Endodermal cell (in vitro differentiated cells): ENCODE data around the gene TBCK. TPM values are rescaled to one million over a fixed set of nuclear protein-coding genes. Genes with fewer than 3 reads are reported as not detected.

Experiments
- DNase-seq: peaks from one replicate; pipeline ENCODE4 v3.0.0-alpha.2; 2017
- H3K27ac ChIP-seq: 2 replicates; pipeline ENCODE4 v1.5.1; 2013; ENCODE audit warnings: mild to moderate bottlenecking, low read depth, low read length, moderate library complexity
- H3K27me3 ChIP-seq: 2 replicates; pipeline ENCODE4 v1.6.1; 2013; ENCODE audit warnings: mild to moderate bottlenecking, low read length, moderate library complexity; ENCODE audit not compliant: insufficient read depth, control insufficient read depth, poor library complexity, severe bottlenecking
- H3K36me3 ChIP-seq: 2 replicates; pipeline ENCODE4 v1.7.0; 2013; ENCODE audit warnings: mild to moderate bottlenecking, low read length, moderate library complexity; ENCODE audit not compliant: control insufficient read depth, insufficient read depth
- H3K4me1 ChIP-seq: one replicate; pipeline ENCODE4 v1.7.0; 2013; ENCODE audit warnings: low read length; ENCODE audit not compliant: control insufficient read depth, insufficient read depth
- H3K4me3 ChIP-seq: 2 replicates; pipeline ENCODE4 v1.5.1; 2013; ENCODE audit warnings: mild to moderate bottlenecking, low read length, moderate library complexity
- H3K9ac ChIP-seq: 2 replicates; pipeline ENCODE4 v1.6.1; 2013; ENCODE audit warnings: mild to moderate bottlenecking, low read length, moderate library complexity; ENCODE audit not compliant: poor library complexity, severe bottlenecking; ENCODE audit errors: extremely low read depth
- H3K9me3 ChIP-seq: 2 replicates; pipeline ENCODE4 v1.6.1; 2013; ENCODE audit warnings: mild to moderate bottlenecking, low read length, moderate library complexity; ENCODE audit not compliant: control insufficient read depth
- H3K27ac Mint-ChIP-seq: 2 replicates; pipeline ENCODE4 v1.8.0; 2020; ENCODE audit warnings: mixed read lengths
- H3K27me3 Mint-ChIP-seq: 2 replicates; pipeline ENCODE4 v1.8.0; 2021; ENCODE audit warnings: mild to moderate bottlenecking, mixed read lengths; ENCODE audit not compliant: insufficient read depth
- H3K36me3 Mint-ChIP-seq: 2 replicates; pipeline ENCODE4 v1.8.0; 2020; ENCODE audit warnings: low read depth, mixed read lengths
- H3K4me1 Mint-ChIP-seq: 2 replicates; pipeline ENCODE4 v1.8.0; 2020; ENCODE audit warnings: mixed read lengths
- H3K4me3 Mint-ChIP-seq: 2 replicates; pipeline ENCODE4 v1.8.0; 2020; ENCODE audit warnings: mild to moderate bottlenecking, moderate library complexity, mixed read lengths
- H3K9me3 Mint-ChIP-seq: 2 replicates; pipeline ENCODE4 v1.8.0; 2020; ENCODE audit warnings: mild to moderate bottlenecking, mixed read lengths
- CTCF ChIP-seq: fragments of 200-600 bp; sonication (generic); conservative IDR thresholded peaks from 2 replicates; pipeline ENCODE4 v1.5.0; 2021; ENCODE audit warnings: antibody characterized with exemption, mild to moderate bottlenecking
- WGBS, 2 experiments: methylation state at CpG; one replicate each; pipeline versions ENCODE4 v1.1.5 to v1.1.7; 2013; ENCODE audit warnings: missing lambda C conversion rate in 2 of 2, mixed read lengths in 1 of 2; ENCODE audit not compliant: insufficient coverage in 1 of 2, insufficient read length in 1 of 2; 5-methylcytosine and 5-hydroxymethylcytosine counted together
- total RNA-seq, 2 donors: library from RNA; stranded (reverse); fragmentation: NEBNext Ultra II Directional in 1 of 2; extraction: Animal tissue kit (Norgen Biotek cat#: 25700) in 1 of 2; gene quantifications; 2 replicates in 1 of 2; 3 replicates in 1 of 2; pipeline ENCODE4 v1.2.1, GENCODE V29; 2021

The TBCK gene
- total RNA-seq, 2 donors from 2014 or later = 48.3 to 52.9 TPM

GRCh38 chr4:106036334-106036733, 279.7 kb downstream of the TBCK start:
- no peaks in the 10 kb centered on the region for H3K36me3 ChIP-seq
- no peak for DNase-seq
- H3K27me3 ChIP-seq = no peaks in the 10 kb centered on the region
- TF ChIP-seq CTCF = no peak
- Mint-ChIP-seq H3K9me3 (no peaks in the 10 kb centered on the region), H3K27me3 (no peaks in the 10 kb centered on the region), H3K27ac (no peak overlapping the region), H3K4me1 (no peaks in the 10 kb centered on the region), H3K36me3 (no peaks in the 10 kb centered on the region), H3K4me3 (no peak overlapping the region)
- no peak overlapping the region for H3K27ac ChIP-seq
- no peaks in the 10 kb centered on the region for H3K4me1 ChIP-seq
- H3K9ac ChIP-seq = no peak overlapping the region
- no peaks in the 10 kb centered on the region for H3K9me3 ChIP-seq
- no peak overlapping the region for H3K4me3 ChIP-seq
- 90 to 94% methylated on average over 2 to 3 of the region's 3 CpGs for WGBS, 2 experiments

GRCh38 chr4:106035204-106035603, 280.8 kb downstream of the TBCK start:
- no peaks in the 10 kb centered on the region for H3K36me3 ChIP-seq
- H3K4me1 ChIP-seq = no peaks in the 10 kb centered on the region
- no peaks in the 10 kb centered on the region for H3K9me3 Mint-ChIP-seq
- H3K9me3 ChIP-seq = peaks cover 7% of the 10 kb centered on the region
- H3K27ac ChIP-seq = no peak overlapping the region
- no peak for DNase-seq
- no peaks in the 10 kb centered on the region for H3K27me3 ChIP-seq
- WGBS, 2 experiments = 84 to 100% methylated on average over 1 of the region's 1 CpG
- no peak overlapping the region for H3K9ac ChIP-seq
- H3K4me3 Mint-ChIP-seq = no peak overlapping the region
- TF ChIP-seq CTCF = no peak
- H3K36me3 Mint-ChIP-seq = no peaks in the 10 kb centered on the region
- H3K4me3 ChIP-seq = no peak overlapping the region
- no peak overlapping the region for H3K27ac Mint-ChIP-seq
- H3K27me3 Mint-ChIP-seq = no peaks in the 10 kb centered on the region
- no peaks in the 10 kb centered on the region for H3K4me1 Mint-ChIP-seq

- no peak for DNase-seq
- H3K9me3 Mint-ChIP-seq = peaks cover under 1% of the 10 kb centered on the region
- H3K4me3 Mint-ChIP-seq = no peak overlapping the region
- H3K27ac Mint-ChIP-seq = no peak overlapping the region
- Histone ChIP-seq H3K9ac (no peak overlapping the region), H3K36me3 (no peaks in the 10 kb centered on the region), H3K4me3 (no peak overlapping the region), H3K27ac (no peak overlapping the region), H3K9me3 (peaks cover 7% of the 10 kb centered on the region), H3K27me3 (no peaks in the 10 kb centered on the region), H3K4me1 (no peaks in the 10 kb centered on the region)
- H3K36me3 Mint-ChIP-seq = no peaks in the 10 kb centered on the region
- H3K4me1 Mint-ChIP-seq = no peaks in the 10 kb centered on the region
- no peaks in the 10 kb centered on the region for H3K27me3 Mint-ChIP-seq
- no peak for TF ChIP-seq CTCF
Observed at GRCh38 chr4:106034751-106035150, 281.3 kb downstream of the TBCK start.
